Measurements from ENCODE around the gene WSB2.

The WSB2 gene

GRCh38 chr12:117994551-117995438, 66.2 kb downstream of the WSB2 start:
- no peak for DNase-seq

- DNase-seq = no peak
Measured at GRCh38 chr12:117986705-117987469, 74.1 kb downstream of the WSB2 start.

GRCh38 chr12:117985182-117985581, 75.8 kb downstream of the WSB2 start:
- no peak for DNase-seq
